NCI-H187 treated with DMSO at 0.1 percent for 48 hours (cell line): ENCODE measurements around the gene MACROD1.

Experiments
- DNase-seq: peaks from one replicate; lab custom pipeline; 2025; lab: John Stamatoyannopoulos, UW

MACROD1 gene

DNA sequence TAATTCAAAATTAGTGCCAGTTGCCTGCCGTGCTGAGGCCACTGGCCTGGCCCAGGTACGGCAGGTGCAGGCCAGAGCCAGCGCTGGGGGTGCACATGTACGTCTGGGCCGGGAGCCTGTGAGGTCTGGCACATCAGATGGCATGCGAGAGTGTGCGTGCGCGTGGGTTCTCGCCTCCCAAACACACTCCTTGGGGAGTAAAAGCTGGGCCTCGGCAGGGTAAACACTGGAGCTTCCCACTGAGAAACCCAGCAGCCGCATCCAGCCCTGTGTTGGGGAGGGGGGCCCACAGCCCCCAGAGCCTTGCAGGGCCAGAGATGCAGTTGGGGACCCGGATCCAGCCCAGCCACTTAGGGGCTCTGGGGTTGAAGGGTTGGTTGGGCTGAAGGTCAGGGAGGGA is 92.4 kb downstream of the MACROD1 start:
- DNase-seq: no peak

DNA sequence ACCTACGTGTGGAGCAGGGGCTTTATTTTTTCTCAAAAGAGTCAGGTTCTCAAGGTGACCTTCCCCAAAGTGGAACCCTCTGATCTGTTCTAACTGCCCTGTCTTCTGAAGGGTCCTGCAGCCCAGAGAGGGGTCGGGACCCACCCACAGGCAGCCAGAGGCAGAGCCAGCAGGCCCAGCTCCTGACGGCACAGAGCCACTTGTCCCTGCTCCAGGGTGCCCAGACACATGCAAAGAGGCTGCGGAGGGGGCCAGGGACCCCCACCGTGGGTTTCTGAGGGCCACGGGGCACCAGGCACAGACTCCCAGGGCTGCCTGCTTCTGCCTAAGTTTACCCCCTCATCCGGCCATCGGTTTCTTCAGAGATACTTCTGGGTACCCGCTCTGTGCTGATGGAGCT is 93.0 kb downstream of the MACROD1 start:
- no peak for DNase-seq

- no peak for DNase-seq
Observed at GRCh38 chr11:64072403-64072802, 93.5 kb downstream of the MACROD1 start.

GRCh38 chr11:64071849-64072248 is 94.1 kb downstream of the MACROD1 start:
- DNase-seq: no peak

DNA sequence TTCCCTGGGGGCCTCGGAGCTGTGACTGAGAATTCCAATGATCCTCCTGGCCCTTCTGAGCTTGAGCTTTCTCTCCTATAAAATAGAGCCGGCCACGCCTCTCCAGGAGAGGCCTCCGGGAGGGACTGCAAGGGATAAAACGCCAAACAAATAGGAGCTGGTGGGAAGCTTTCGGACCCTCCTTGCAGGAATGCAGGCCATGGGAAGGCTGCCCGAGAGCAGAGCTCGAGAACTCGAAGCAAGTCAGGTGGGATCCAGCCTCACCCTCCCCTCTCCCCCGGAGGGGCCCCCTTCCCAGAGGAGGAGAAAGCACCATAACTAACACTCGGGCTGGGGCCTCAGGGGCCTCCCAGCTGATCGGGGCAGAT is 95.6 kb downstream of the MACROD1 start:
- no peak for DNase-seq

- no peak for DNase-seq
Observed at GRCh38 chr11:64069401-64070313, 96.3 kb downstream of the MACROD1 start.

DNA sequence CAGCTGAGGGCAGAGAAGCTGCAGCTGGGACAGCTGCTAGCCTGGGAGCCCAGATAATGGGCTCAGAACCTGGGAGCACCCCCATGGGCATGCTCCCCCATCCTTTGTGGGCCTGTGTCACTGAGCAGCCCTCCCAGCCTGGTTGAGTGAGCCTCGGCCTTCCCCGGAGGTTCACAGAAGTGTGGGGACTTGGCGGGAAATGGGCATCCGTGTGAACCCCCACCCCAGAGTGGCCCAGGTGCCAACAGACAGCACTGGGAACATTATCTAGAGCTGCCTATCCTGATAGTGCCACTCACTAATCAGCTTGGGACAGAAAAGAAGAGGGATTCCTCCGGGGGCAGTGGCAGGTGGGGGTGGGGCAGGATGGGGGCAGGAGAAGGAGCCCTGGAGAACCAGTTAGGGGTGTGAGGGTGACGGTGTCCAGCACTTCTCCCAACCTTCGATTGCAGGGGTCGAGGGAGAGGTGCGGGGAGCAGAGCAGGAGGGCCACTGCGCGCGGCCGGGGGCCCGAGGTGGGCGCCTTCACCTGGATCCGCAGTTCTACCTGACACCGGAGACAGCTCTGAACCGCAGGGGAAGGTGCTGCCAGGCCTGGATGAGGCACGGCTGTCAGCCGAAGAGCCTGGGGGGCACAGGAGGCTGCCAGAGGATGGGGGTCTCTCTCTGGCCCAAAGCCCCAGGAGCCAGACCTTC is 97.1 kb downstream of the MACROD1 start:
- no peak for DNase-seq

DNA sequence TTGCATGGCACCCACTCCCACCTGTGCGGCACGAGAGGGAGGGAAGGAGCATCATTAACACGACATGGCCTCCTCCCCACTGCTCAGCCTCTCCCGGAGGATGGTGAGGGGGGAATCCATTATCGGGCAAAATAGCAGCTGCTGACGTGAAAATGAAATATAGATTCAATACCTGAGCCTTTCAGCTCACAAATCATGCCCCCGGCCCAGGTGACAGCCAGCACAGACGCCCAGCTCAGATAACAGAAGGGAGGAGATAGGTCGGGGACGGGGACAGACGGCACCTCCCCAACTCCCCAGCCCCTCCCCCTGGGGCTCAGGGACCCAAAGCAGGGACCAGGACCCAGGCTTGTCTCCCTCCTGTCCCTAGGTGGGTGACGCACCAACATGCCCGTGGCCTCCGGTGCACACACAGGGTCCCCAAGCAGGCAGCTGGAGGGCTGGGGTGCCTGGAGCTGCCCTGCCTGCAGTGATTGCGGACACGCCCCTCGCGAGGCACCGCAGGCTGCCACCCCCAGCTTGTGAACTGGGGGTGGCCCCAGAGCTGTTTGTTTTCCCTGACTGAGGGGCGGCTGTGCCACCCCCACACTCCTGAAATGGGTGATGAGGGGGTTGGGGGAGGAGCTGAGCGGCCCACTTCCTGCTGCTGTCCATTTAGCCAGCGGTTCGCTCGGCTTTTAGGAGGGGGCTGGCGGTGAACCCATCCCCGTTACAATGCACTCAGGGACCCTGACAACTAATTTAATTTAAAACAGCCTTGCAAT is 98.5 kb downstream of the MACROD1 start:
- DNase-seq: no peak

GRCh38 chr11:64065712-64066111 is 100.2 kb downstream of the MACROD1 start:
- DNase-seq: no peak

GRCh38 chr11:64065141-64065465 is 100.8 kb downstream of the MACROD1 start:
- no peak for DNase-seq

- DNase-seq: no peak
Observed at GRCh38 chr11:64064374-64065140, 101.4 kb downstream of the MACROD1 start.

- DNase-seq: no peak
Observed at GRCh38 chr11:64063777-64064176, 102.1 kb downstream of the MACROD1 start.

DNA sequence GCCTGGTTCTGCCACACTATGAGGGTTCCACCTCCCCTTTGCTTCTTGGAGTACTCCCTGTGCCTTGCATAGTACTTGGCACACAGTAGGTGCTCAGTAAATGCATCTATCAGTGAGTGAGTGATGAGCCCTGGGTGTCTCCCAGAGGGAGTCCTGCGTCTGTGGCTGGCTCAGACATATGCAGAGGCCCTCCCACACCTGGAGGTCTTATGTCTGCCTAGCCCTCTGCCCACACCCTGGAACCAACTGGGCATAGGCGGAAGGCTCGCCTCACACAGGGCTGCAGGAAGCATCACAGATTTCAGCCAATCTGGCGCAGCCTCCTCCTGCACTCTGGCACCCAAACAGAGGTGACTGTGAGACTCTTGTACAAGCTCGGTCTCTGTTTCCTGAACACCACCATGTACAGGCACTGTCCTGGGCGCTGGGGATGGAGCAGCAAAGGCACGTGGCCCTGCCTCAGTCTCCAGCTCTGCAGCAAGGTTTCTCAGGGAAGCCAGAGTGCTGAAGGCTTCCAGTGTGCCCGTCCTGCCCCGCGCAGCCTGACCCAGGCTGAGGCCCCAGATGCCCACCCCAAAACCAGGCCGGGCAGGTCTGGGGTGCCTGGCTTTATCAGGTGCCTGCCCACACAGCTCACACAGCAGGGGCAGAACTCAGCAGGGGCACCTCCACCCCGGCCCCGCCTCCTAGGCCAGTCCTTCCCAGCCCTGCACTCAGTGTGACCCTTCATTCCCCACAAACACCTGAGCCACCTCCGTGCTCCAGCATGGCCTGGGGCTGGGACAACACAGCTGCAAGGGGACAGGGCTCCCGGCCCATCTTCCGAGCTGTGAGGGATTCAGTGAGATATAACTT is 103.5 kb downstream of the MACROD1 start:
- DNase-seq: no peak

- no peak for DNase-seq
Observed at GRCh38 chr11:64060861-64061444, 105.0 kb downstream of the MACROD1 start.

DNA sequence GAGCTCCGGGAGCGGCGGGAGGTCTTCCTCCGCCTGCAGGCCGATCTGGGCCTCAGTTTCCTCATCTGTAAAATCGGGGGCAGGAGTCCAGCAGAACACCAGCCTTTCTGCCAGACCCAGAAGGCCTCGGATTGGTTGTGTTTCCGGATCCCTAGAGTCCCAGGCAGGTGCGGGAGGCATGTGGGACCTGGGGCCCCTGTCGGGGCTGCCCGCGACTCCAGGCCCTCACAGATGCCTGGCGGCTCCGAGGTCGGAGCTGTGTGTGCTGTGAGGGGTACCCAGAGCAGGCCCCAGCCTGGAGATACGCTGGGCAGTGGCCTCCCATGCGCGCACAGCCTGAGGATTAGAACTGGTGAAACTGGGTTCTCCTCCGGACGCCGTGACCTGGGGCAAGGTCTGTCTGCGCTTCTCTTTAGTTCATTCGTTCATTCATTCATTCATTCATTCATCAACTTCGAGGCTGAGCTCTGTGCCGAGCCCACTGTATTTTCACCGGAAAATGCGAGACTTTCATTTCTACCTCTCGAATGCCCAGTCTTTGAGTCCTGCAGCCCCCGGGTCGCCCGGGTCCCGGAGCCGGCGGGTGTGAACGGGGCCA is 105.6 kb downstream of the MACROD1 start:
- DNase-seq: no peak

DNA sequence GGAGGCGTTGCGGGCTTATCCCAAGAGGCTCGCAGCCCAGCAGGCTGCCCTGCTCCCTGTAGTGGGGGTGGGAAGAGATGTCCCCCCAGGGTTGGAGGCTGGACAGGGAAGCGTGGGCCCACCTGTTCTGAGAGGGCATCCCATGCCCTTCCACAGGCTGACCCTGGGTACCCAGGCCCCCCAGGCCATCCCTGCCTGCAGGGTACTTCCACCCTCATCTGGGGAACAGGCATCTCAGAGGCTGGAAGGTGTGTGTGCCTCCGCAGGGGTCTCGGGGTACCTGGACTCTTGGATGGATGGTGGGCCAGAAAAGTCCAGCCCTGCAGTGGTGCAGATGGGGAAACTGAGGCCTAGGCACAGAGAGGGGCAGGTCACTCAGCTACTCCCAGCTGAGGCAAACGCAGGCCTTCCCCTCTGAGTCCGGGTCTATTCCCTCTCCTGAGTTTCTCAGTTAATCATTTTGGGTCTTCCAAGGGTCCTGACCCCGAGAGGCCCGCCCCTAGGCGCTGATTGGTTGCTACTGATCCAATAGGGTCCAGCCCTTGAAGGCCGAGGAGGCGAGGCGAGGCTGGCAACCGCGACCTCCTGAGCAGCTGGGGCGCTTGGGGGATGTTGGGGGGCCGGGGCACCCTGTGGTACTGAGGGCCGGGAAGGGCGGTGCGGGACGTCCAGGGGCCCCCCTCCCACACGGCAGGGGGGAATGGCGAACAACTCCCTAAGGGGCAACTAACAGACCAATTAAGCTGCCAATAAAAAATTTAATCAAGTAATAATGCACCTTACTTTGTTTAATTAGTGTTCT is 106.4 kb downstream of the MACROD1 start:
- no peak for DNase-seq

DNA sequence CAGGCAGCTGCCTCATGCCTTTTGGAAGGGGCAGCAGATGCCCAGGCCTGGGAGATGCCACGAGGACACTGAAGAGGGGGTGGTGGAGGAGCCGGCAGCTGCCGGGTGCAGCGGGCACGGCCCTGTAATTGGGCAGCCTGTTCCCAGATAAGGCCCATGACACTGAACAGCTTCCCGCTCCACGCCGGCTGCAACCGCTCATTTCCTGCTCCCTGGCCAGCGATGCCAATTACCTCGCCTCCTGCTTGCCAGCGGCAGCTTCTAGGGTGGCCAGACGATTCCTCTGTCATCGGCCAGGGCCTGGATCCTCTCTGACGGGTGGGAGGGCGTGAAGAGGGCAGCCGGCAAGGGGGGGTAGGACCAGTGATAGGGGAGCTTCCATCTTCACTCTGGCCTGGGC is 107.4 kb downstream of the MACROD1 start:
- DNase-seq: no peak

DNA sequence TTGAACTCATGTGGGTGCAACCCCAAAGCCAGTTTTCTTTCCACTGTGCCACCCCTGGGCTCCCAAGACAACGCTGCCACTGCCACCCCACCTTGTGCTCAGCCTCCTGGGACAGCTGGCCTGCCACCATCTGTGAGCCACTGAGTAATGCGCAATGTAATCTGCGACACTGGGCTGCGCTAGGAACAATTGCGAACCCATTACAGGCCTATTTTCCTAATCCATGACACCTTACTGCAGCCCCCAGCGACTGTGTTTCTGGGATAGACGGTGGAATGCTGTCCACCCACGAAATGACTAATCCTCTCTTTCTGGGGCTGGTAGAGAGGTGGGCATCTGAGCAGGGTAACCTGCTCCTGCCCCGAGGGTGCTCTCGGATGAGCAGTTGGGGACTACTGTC is 108.0 kb downstream of the MACROD1 start:
- no peak for DNase-seq

GRCh38 chr11:64056861-64057260 is 109.1 kb downstream of the MACROD1 start:
- no peak for DNase-seq
